GM19239 (cell line): ENCODE measurements around the gene TET1.
"Not testable (repeated sequence)": the region's sequence is repeated elsewhere in the genome, so short reads cannot be mapped to it uniquely, and the experiment has no call there.

ENCODE experiments used
- DNase-seq: peaks from one replicate; pipeline ENCODE4 v3.0.0; 2011; ENCODE audit warnings: low spot score; ENCODE audit not compliant: insufficient read length
- FAIRE-seq: peaks from 2 replicates; lab custom pipeline; 2011; peaks lifted over from hg19 to GRCh38; lab: Jason Lieb, UNC

The TET1 gene

GRCh38 chr10:68604441-68604840, 44.3 kb downstream of the TET1 start:
- DNase-seq (no peak), FAIRE-seq (no peak)

- no peak for FAIRE-seq
Measured at GRCh38 chr10:68606918-68607317, 46.8 kb downstream of the TET1 start.

GRCh38 chr10:68610023-68610422, 49.9 kb downstream of the TET1 start:
- FAIRE-seq, DNase-seq: not testable (repeated sequence)

More at GRCh38 chr10:68606918-68607317, 46.8 kb downstream of the TET1 start:
- no peak for DNase-seq

GRCh38 chr10:68611227-68611626, 51.1 kb downstream of the TET1 start:
- FAIRE-seq (no peak), DNase-seq (no peak)

GRCh38 chr10:68613974-68614373, 53.8 kb downstream of the TET1 start:
- FAIRE-seq, DNase-seq: not testable (repeated sequence)

GRCh38 chr10:68617691-68618090, 57.6 kb downstream of the TET1 start:
- not testable (repeated sequence) for FAIRE-seq, DNase-seq

- DNase-seq (no peak), FAIRE-seq (no peak)
Measured at GRCh38 chr10:68618234-68618633, 58.1 kb downstream of the TET1 start.

GRCh38 chr10:68619595-68619994, 59.5 kb downstream of the TET1 start:
- no peak for DNase-seq
- no peak for FAIRE-seq

GRCh38 chr10:68625316-68625921, 65.3 kb downstream of the TET1 start:
- FAIRE-seq (no peak), DNase-seq (no peak)

GRCh38 chr10:68628576-68629127, 68.5 kb downstream of the TET1 start:
- FAIRE-seq (no peak), DNase-seq (no peak)

- FAIRE-seq, DNase-seq: not testable (repeated sequence)
Measured at GRCh38 chr10:68632271-68632560, 72.1 kb downstream of the TET1 start.

GRCh38 chr10:68633281-68633680, 73.1 kb downstream of the TET1 start:
- DNase-seq: no peak
- no peak for FAIRE-seq

GRCh38 chr10:68633816-68634466, 73.8 kb downstream of the TET1 start:
- no peak for FAIRE-seq
- DNase-seq: no peak

GRCh38 chr10:68636335-68636734, 76.2 kb downstream of the TET1 start:
- DNase-seq: no peak
- FAIRE-seq: no peak

GRCh38 chr10:68643550-68643949, 83.4 kb downstream of the TET1 start:
- not testable (repeated sequence) for FAIRE-seq, DNase-seq

- no peak for DNase-seq
- no peak for FAIRE-seq
Measured at GRCh38 chr10:68647672-68648341, 87.7 kb downstream of the TET1 start.

GRCh38 chr10:68655620-68656126, 95.5 kb downstream of the TET1 start:
- DNase-seq (no peak), FAIRE-seq (no peak)

- no peak for DNase-seq
- no peak for FAIRE-seq
Measured at GRCh38 chr10:68665841-68666240, 105.7 kb downstream of the TET1 start.

- no peak for FAIRE-seq
- DNase-seq: no peak
Measured at GRCh38 chr10:68666280-68666760, 106.2 kb downstream of the TET1 start.

GRCh38 chr10:68668231-68668630, 108.1 kb downstream of the TET1 start:
- no peak for DNase-seq
- peak; percentile 31 for FAIRE-seq

- FAIRE-seq (no peak), DNase-seq (no peak)
Measured at GRCh38 chr10:68668972-68669371, 108.8 kb downstream of the TET1 start.
